ENCODE results near the gene TSPAN18. TPM values are rescaled to one million over a fixed set of nuclear protein-coding genes. Genes with fewer than 3 reads are reported as not detected.

Gene TSPAN18
- total and polyA plus RNA-seq, 8 donors: 0.69 to 2.7 (median 1.5) TPM

GRCh38 chr11:44831605-44832394 lies 105.0 kb downstream of the TSPAN18 start:
- H3K27me3 ChIP-seq: no peaks in the 10 kb centered on the region
- H3K9me3 ChIP-seq: no peaks in the 10 kb centered on the region
- ATAC-seq (no peak), FAIRE-seq (no peak), DNase-seq (no peak)
- H3K27ac ChIP-seq: no peak overlapping the region
- intact Hi-C loops (cut with DNase I): no loop called here
- TF ChIP-seq, protein P1, sequence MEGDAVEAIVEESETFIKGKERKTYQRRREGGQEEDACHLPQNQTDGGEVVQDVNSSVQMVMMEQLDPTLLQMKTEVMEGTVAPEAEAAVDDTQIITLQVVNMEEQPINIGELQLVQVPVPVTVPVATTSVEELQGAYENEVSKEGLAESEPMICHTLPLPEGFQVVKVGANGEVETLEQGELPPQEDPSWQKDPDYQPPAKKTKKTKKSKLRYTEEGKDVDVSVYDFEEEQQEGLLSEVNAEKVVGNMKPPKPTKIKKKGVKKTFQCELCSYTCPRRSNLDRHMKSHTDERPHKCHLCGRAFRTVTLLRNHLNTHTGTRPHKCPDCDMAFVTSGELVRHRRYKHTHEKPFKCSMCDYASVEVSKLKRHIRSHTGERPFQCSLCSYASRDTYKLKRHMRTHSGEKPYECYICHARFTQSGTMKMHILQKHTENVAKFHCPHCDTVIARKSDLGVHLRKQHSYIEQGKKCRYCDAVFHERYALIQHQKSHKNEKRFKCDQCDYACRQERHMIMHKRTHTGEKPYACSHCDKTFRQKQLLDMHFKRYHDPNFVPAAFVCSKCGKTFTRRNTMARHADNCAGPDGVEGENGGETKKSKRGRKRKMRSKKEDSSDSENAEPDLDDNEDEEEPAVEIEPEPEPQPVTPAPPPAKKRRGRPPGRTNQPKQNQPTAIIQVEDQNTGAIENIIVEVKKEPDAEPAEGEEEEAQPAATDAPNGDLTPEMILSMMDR (IDR thresholded peaks at IDR 0.05): no peak
- WGBS, 2 donors: 73 to 81% methylated on average over 10 of the region's 10 CpGs
- H3K4me3 ChIP-seq: no peak overlapping the region
- H3K36me3 ChIP-seq: no peaks in the 10 kb centered on the region
- H3K4me1 ChIP-seq: no peaks in the 10 kb centered on the region

DNA sequence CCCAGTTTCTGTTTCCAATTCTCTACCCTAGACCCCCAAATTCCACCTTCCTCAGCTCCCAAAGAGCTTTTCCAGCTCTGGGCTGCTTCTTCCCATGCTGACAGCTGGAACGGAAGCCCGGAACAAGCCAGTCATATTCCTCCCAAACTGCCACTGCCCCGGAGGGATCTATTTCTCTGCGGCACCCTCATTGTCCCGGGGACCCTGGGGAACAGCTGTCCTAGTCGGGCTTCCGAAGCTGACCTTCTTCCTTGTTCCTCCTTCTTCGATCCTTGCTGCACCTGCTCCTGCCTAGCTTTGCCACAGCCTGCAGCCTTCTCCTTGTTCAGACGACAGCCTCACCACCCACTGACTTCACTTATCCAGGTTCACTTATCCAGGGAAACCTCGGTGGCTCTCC lies 105.7 kb downstream of the TSPAN18 start:
- Histone ChIP-seq H3K27ac (no peak overlapping the region), H3K4me3 (no peak overlapping the region)

DNA sequence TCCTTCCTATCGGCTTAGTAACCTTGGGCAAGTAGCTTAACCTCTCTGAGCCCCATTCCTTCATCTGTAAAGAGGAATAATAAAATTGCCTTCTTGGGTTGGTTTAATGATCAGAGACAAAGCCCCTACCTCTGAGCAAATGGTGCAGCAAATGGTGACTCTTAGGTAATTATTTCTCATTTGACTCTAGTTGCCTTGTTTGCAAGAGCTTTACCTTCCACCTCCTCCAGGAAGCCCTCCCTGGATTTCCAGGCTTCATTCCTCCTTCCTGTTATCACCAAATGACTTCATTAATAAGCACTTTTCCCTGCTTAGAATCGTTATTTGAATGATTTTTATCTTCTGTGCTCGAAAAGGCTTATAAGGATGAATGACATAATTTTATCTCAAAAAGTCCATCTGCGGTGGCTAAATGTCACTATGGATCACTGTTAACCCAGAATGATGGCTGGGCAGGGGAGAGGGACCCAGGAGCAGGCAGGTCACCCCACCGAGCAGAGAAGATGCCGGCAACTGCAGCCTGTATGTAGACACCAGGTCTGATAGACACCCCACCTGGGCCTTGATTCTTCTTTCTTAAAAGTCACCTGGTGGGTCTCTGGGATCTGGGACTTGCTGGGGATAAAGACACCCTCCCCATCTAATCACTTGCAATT lies 106.6 kb downstream of the TSPAN18 start:
- no peak overlapping the region for H3K4me3 ChIP-seq
- 45 to 49% methylated on average over 6 of the region's 6 CpGs for WGBS, 2 donors
- no peaks in the 10 kb centered on the region for H3K4me1 ChIP-seq
- DNase-seq (no peak), FAIRE-seq (no peak), ATAC-seq (no peak)
- H3K27ac ChIP-seq: no peak overlapping the region
- H3K27me3 ChIP-seq: no peaks in the 10 kb centered on the region
- H3K36me3 ChIP-seq: no peaks in the 10 kb centered on the region
- TF ChIP-seq, protein P1 (IDR thresholded peaks at IDR 0.05): no peak
- intact Hi-C loops (cut with DNase I): no loop called here
- no peaks in the 10 kb centered on the region for H3K9me3 ChIP-seq

More for the DNA sequence above, 105.7 kb downstream of the TSPAN18 start:
- Histone ChIP-seq H3K4me1 (no peaks in the 10 kb centered on the region), H3K36me3 (no peaks in the 10 kb centered on the region), H3K27me3 (no peaks in the 10 kb centered on the region), H3K9me3 (no peaks in the 10 kb centered on the region)
- TF ChIP-seq, protein P1 (IDR thresholded peaks at IDR 0.05): no peak
- WGBS, 2 donors: 60 to 80% methylated on average over 10 of the region's 10 CpGs
- FAIRE-seq (no peak), DNase-seq (no peak), ATAC-seq (no peak)
- intact Hi-C loops (cut with DNase I): no loop called here

DNA sequence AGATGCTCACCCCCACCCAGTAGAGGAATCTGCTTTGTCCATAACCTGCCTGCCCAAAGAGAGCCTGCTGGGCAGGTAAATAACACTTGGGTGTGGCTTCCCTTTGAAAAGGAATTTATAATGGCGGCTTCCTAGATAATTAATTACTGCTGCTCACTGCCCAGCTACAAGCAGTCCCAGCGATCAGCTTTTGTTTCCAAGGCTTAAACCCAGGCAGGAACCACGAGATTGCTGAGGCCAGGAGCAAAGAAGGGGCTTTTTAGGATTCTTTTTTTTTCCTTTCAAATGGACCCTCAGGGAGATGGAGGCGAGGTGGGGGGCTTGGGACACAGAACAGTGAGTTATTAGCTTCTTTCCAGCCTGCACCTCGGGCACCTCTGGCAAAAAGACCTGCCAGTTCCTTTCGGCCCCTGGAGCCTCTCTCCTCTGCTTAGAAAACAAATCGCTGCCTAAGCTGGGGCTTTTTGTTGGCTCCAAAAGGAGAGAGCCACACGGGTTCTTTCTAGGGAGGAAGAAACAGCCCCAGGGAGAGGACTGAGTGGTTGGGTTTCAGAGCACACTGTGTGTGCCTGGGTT lies 107.2 kb downstream of the TSPAN18 start:
- ATAC-seq: peak in 2 of 4 donors; percentile 47 to 70
- Histone ChIP-seq H3K4me3 (no peak overlapping the region), H3K27ac (peak overlapping the region in 1 of 4 donors; percentile 26), H3K9me3 (no peaks in the 10 kb centered on the region), H3K27me3 (no peaks in the 10 kb centered on the region), H3K4me1 (no peaks in the 10 kb centered on the region), H3K36me3 (no peaks in the 10 kb centered on the region)
- TF ChIP-seq, protein P1 (IDR thresholded peaks at IDR 0.05): no peak
- 32 to 39% methylated on average over 8 of the region's 8 CpGs for WGBS, 2 donors
- intact Hi-C loops (cut with DNase I): no loop called here
- DNase-seq: no peak
- no peak for FAIRE-seq

All from pancreas (tissue), 10 donors.